DMS 273 (cell line): ENCODE results near the gene SERPINA1.

Source experiments
- DNase-seq: peaks from one replicate; lab custom pipeline; 2025; ENCODE audit not compliant: unreplicated experiment; lab: John Stamatoyannopoulos, UW

The SERPINA1 gene

DNA sequence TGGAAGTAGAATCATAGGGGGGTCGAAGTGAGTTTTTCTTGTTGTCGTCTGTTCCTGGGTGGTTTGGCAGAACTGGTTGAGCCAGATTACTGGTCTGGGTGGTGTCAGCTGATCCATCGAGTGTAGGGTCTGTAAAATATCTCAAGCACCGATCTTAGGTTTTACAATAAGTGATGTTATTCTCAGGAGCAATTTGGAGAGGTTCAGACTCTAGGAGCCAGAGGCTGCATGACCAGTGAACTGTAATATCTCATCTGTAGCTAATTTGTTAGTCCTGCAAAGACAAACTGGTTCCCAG, 9.7 kb upstream of the SERPINA1 start:
- no peak for DNase-seq

DNA sequence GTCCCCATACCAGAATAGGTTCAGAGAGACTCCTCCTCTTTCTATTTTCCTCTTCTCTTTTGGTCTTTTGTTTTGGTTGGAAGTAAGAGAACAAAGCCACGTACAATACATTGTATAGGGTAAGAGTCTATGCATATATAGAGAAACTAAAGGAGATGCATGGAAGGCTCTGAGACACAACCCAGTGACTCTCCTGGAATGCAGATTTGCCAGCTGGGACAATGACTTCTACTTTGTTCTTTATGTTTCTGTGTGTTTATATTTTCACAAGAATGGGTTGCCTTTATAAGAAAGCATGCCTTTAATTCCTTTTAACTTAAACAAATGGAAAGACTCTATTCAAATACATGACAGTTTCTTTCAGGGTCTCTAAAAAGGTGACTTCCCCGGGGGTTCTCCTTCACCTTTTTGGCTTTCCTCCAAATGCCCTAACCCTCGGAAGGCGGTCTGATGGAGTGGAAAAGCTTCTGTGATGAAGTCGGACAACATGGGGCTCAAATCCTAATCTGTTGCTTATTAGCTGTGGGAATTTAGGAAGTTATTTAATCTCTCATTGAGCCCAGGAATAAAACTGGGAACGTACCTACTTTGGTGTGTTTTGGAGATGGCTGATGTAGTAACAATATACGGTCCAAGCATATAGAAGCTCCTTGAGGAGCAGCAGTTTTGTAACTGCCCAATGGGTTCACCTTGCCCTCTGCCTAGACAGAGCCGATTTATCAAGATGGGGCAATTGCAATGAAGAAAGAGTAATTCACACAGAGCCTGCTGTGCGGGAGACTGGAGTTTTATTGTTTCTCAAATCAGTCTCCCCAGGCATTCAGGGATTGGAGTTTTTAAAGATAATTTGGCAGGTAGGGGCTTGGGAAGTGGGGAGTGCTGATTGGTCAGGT, 9.1 kb upstream of the SERPINA1 start:
- DNase-seq = no peak

DNA sequence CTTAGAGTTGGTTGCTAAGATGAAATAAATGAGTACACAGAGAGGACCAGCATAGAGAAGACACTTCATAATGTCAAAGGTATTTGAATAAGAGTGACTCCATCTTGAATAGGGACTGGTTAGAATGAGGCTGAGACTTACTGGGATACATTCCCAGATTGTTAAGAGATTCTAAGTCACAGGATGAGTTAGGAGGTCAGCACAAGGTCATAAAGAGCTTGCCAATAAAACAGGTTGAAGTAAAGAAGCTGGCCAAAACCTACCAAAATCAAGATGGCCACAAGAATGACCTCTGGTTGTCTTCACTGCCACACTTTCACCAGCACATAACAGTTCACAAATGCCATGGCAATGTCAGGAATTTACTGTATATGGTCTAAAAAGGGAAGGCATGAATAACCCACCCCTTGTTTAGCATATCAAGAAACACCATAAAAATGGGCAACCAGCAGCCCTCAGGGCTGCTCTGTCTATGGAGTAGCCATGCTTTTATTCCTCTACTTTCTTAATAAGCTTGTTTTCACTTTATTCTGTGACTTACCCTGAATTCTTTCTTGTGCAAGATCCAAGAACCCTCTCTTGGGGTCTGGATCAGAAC, 8.3 kb upstream of the SERPINA1 start:
- DNase-seq = no peak

DNA sequence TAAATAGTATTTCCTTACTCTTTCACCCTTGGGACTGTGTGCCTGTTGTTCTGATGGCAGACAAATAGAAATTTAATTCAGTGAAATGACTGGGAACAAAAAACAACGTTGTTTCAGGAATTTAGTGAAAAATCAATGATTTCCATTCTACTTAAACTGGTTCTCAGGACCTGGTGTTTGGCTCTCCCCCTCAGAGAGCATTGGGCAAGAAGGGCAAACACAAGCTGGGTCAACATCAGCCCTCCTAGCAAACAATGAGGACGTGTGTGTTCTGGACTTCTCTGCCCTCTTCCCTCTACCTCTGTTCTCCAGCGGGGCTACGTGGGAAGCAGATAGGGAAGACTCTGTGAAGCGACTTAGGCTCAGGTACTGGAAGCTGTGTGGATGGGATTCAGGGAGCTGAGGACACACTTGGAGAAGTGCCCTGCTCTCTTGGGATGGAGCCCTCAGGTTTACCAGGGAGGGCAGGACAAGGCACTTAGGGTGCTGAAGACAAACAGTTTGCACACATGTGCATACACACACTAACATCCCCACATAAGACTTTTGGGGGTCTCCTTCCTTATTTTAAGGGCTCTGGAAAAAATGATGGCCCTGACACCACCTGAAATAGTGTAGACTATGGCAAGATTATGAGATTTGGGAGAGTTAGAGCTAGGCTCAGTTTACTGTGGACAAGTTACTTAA, 7.6 kb upstream of the SERPINA1 start:
- no peak for DNase-seq

DNA sequence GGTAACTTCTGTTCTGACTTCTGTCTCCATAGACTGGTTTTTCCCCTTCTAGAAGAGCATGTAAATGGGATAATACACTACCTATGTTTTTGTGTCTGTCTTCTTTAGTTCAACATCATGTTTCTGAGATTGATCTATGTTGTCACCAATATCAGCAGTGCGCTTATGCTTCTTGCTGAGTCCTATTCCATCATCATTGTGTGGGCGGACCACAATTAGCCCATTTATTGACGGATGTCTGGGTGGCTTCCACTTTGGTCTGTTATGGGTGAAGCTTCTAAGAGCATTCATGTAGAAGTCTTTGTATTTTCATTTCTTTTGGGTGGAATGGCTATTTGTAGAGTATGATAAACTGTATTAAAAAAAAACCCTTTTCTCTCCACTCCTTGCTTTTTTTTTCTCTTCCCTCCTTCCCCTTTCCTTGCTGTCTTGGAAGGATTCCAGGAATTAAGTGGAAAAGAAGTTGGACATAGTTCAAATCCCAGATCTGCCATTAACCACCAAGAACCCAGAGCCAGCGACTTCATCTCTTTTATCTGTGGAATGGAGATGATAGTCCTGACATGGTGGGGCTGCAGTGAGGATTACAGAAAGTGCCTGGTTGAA, 7.0 kb upstream of the SERPINA1 start:
- DNase-seq = no peak

DNA sequence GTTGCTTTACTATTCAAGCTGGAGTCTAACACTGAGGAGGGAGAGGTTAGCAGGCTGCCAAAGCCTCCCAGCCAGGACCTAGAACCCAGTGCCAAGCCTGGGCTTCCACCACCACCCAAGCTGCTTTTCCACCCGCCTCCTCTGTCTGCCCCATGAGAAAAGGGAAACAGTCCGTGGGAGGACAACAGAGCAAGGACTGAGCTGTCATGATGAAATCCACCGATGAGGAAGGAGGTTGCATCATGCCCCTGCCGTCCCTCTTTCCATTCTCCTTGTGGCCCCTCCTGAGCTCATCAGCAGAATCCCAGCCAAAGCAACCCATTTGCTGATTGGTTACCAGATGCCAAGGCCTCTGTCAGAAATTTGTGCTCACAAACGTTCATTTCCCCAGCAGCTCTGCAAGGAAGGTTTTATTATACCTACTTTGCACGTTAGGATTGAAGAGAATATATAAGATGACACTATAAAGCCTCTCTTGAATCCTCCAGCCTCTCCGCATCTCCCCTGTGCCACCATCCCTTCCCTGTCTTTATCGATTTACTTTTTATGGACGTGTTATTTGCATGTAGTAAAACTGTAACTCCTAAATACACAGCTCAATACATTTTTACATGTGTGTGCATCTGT, 6.3 kb upstream of the SERPINA1 start:
- no peak for DNase-seq

DNA sequence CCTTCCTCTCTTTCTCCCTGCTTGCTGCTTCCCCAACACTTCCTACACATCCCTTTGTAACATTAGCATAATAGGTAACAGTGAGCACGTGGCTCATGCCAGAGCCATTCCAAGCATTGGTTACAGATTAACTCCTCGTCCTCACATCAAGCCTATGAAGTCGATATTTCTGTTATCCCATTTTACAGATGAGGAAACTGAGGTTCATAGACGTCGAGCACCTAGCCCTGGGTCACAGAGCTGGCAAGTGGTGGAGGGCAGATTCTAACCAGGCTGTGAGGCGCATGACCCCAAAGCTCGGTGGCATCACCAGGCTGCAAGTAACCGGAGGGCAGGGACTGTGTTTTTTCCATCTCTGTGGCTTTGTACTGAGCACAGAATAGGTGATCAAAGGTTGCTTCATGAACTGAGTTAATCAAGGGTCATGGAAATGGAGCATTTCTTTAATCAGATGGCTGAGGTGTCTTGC, 5.7 kb upstream of the SERPINA1 start:
- no peak for DNase-seq

DNA sequence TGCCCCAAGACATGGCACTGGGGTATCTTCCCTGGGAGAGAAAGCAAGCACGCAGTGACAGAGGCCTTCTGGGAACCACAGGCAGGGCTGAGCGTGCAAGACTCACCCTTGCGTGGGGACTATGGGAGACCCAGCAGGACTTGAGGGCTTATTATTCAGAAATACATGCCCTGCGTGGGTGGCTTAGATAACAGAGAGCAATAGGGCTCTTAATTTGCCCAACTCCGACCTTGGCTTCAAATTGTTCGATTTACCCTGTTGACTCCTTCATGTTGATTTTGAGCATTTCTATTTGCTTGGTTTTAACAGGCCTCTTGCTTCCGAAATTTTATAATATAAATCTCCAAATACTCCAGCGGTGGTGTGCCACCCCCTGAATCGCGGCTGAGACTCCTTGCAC, 5.1 kb upstream of the SERPINA1 start:
- DNase-seq = no peak

DNA sequence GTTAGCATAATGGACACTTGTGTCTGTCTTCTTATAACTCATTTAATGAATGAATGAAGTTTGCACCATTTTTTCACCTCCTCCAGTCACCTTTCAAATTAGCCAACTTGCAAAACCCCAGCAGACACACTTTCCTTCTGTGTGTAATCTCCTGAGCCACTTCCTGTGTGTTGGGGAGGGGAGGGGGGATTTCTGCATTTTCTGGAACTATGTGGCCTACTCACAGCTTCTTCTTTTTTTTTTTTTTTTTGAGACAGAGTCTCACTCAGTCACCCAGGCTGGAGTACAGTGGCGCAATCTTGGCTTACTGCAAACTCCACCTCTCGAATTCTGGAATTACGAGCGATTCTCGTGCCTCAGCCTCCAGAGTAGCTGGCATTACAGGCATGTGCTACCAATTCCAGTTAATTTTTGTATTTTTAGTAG, 4.1 kb upstream of the SERPINA1 start:
- no peak for DNase-seq

DNA sequence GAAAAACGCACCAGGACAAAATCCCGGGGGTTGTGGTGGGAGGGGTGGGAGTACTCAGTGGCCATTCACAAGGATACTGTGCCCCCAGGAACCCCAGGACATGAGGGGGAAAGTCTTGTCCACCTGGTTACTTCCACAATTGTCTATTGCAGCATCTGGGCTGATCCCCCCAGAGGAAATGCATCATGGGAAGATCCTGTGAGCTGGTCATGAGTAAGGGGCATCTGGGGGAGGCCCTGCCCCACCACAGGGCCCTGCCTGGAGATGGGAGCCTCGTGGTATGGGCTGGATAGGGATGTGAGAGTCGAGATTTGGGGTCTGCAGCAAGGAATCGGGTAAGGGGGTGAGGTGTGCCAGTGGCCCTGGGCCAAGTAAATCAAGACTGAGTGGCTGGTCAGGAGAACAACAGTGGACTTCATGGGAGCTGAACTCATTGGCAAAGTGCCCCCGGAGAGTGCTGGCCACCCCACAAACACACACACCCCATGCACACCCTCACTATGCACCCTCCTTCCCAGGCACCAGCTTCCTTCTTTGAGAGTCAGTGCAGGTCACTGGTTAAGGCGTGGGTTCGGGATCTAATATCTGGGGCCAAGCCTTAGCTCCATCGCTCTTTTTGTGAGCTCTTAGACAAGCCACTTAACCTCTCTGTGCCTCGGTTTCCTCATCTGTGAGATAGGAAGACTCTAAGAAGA, 3.0 kb upstream of the SERPINA1 start:
- DNase-seq = no peak

DNA sequence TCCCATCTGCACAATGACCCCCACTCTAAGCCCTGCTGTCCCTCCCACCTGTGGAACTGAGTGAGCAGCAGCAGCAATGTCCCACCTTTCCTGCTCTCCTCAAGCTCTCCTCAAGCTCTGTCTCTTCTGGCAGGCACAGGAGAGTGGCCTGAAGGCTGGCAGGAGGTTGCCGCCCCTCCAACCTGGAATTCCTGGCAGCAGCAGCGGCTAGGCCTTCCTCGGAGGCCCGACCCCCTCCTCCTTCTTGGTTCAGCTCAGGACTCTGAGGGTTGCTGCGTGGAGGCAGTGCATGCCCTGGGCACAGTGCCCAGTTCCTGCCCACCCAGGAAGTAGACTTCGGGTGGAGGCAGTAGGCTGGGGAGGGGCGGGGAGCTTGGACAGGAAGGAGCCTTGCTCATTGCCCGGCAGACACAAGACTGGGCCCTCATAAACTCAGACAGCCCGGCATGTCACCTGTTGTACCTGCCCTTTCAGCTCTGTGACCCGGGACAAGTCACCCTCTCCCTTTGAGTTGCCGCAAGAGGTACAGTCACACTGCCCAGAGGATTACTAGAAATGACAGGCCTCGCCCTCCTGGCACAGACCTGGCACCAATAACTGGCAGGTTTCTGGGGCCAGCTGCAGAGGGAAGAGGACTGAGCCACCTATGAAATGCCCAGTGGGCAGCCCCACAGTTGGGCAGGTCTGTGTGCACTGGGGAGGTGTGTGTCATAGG, 2.1 kb upstream of the SERPINA1 start:
- no peak for DNase-seq

DNA sequence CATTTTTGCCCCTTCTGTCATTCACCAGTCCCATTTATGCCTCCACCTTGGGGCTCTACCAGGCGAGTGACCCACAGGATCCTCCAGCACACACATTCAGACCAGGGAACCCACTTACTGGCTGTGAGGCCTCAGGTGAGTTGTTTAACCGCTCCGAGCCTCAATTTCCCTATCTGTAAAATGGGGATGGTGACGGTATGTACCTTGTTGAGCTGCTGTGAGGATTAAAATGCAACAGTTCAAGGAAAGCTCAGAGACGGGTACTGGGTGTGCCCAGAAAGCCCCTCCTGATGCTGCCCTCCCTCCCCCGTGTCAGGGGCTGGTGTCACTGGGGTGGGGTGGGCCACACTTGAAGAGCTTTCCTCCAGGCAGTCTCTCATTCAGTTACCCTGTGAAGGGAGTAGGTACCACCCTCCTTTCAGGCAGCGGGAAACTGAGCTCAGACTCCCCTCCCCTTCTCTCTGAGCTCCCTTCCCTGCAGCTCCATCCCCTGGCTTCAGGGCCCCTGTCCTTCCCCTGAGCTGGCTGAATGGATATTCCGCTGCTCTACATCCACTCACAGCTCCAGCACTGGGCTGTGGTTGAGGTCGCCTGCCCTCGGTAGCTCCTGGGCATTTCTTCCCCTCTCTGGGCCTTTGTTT, 1.4 kb upstream of the SERPINA1 start:
- DNase-seq = no peak

DNA sequence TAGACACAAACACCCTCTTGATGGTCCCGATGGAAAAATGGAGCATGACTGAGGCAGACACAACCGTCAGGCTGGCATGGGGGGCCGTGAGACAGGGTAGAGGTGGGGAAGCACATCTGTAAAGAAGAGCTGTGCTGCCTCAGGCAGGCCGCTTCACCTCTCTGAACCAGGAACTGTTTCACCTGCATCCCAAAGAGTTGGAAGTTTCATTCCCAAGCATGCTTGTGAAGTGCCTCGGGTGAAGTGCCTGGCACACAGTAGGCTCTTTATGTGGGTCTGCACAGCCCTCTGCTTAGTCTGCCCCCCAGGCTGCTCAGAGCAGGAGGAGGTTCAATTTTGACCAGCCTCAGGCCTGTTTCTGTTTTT, 685 bp upstream of the SERPINA1 start:
- no peak for DNase-seq

DNA sequence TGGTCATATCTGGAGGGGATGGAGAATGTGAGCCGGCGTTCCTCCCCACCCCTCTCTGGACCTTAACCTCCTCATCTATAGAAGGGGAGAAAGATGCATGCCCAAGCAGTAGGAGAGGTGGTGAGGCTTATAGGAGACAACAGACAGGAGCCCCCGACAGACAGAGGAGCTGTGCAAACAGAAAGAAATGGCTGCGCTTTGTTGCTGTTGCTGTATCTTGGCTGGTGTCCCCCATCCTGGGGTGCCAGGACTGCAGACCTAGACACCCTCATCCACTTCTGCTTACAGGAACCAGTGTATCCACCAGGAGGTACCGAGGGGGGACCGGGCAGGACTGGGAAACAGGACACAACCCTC, 397 bp downstream of the SERPINA1 start:
- no peak for DNase-seq

DNA sequence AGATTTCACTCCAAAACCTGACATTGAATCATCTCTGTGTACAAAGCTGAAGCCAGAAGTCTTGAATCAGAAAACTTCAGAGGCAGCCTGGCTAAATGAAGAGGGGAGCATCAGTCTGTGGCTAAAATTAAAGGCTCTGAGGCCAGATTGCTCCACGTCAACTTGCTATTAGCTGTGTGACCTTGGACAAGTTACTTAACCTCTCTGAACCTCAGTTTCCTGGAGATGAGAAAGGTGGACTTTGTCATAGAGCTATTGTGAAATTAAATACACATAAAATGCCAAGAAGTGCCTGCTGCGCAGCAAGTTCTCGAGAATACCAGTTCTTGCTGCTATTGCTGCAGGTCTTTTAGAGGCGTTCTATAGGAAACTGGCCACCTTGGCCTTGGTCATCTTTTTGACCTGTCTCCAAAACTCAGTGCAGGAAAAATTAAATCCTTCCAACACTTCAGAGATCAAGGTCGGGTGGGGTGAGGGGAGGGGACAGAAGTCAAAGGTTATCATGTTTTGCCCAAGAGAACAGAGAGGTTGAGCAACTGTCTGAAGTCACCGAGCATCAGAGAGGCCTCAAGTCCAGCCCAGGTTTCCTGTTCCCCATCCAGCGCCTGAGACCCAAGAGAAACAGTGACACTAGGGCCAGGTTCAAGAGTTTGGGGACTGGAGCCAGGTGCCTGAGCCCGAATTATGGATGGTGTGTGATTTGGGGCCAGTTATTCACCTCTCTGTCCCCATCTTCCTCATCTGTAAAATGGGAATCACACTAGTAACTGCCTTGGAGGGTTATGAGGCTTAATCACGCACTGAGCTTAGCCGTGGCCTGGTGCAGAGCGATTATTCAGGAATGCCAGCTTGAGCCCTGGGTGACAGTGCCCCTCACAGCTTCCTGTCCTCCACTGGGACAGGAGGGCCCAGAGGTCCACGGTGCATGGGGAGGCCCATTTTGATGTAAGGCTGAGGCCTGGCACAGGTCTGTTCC, 1.1 kb downstream of the SERPINA1 start:
- DNase-seq = no peak

DNA sequence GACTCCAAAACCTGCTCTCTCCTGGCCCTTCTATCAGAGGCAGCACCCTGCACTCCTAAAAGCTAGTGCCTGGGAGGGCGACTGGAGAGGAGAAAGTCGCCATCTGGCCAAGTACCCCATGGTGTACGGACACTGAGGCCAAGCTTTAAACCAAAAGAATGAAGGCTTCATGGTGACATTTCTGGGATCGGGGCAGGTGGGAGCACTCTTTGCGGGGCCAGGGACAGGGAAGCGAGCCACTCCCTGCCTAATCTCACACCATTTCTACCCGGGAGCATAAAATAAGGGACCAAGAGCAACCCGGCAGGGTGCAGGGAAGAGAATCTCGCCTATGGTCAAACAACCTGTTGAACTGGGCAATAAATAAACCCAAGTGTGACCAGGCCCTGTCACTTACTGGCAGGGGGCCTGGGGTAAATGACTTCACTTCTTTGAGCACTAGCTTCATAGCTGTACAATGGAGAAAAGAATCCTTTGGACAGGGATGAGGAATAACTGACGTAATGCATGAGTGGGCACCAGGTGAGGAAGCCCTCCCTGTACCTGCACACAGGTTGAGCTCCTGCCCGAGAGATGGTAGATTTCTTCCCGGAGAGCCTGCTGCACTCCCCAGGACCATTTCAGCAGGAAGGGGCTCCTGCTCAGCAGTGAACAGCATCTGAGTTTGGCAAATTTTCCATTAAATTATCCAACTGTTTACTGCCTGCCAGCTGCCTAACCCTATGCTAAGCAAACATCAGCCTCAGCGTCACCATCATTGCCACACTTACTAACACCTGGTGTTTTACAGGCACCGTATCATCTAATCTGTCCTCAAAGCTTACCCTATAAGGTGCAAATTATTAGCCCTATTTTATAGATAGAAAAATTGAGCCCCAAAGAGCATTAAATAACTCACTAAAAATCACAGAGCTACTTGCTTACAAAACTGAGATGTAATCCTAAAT, 2.0 kb downstream of the SERPINA1 start:
- DNase-seq = peak; percentile 47

DNA sequence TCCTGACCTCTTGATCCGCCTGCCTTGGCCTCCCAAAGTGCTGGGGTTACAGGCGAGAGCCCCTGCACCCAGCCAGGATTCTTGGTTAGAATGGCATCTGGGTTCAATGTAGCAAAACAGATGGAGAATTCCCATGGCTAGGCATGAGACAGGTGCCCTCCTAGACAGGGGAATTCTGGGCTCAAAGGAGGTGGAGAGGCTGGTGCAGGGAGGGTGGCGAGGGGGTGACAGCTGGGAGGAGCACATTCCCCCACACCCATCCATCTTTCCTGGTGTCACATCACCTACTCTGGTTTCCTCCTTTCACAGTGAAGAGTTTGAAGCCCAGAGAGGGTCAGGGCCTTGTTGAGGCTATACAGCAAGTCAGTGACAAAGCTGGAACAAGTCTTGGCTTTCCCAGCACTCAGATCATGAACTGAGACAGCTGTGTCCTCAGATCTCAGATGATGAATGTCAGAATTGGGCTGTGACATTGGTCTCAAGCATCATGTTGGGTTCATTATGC, 2.8 kb downstream of the SERPINA1 start:
- DNase-seq = peak; percentile 39
